Choroid plexus epithelial cell (primary cell): ENCODE results near the gene MED16.

Experiments
- DNase-seq: peaks from one replicate; pipeline ENCODE4 v3.0.0-alpha.2; 2010; ENCODE audit warnings: low read depth
- H3K4me3 ChIP-seq: 2 replicates; pipeline ENCODE4 v1.5.1; 2011; ENCODE audit warnings: low read depth, mild to moderate bottlenecking, control low read depth, low read length, moderate library complexity
- CTCF ChIP-seq: conservative IDR thresholded peaks from 2 replicates; pipeline ENCODE4 v1.5.1; 2011; ENCODE audit warnings: low read depth, mild to moderate bottlenecking, control low read depth, inconsistent platforms, low read length, moderate library complexity

MED16 gene

GRCh38 chr19:904545-904944, 11.6 kb upstream of the MED16 start:
- no peak overlapping the region for H3K4me3 ChIP-seq
- no peak for DNase-seq
- TF ChIP-seq CTCF: no peak

DNA sequence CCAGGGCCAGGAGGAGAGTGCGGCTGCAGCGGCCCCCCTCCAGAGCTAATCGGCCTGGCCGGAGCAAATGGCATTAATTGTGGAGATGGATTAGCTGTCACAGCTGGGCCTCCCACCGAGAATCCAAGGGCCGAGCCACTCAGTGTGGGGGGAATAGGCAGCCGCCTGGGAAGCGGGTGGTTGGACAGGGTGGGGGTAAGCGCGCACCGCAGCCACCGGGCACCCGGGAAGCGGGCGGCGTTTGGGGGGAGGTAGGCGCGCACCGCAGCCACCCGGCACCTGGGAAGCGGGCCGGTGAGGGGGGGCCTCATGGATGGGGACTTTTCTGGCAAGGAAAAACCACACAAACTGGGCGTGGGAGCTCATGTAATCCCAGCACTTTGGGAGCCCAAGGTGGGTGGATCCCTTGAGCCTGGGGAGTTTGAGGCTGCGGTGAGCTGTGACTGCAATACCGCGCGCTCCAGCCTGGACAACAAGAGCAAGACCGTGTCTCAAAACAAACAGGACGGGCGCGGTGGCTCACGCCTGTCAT, 10.3 kb upstream of the MED16 start:
- DNase-seq: no peak
- no peak for TF ChIP-seq CTCF
- no peak overlapping the region for H3K4me3 ChIP-seq

GRCh38 chr19:902446-903226, 9.6 kb upstream of the MED16 start:
- TF ChIP-seq CTCF: no peak
- H3K4me3 ChIP-seq: no peak overlapping the region
- DNase-seq: no peak

DNA sequence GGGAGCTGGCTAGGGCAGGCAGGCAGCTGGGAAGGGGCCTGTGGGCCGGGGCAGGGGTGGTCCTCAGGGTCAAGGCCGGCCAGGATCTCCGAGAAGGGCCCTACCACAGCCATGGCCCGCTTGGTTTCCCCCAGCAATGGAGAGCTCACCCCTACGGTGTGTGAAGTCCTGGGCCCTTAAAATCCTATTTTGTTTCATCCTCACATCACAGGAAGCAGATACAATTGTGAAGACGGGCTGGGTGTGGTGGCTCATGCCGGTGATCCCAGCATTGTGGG, 9.0 kb upstream of the MED16 start:
- no peak overlapping the region for H3K4me3 ChIP-seq
- TF ChIP-seq CTCF: no peak

DNA sequence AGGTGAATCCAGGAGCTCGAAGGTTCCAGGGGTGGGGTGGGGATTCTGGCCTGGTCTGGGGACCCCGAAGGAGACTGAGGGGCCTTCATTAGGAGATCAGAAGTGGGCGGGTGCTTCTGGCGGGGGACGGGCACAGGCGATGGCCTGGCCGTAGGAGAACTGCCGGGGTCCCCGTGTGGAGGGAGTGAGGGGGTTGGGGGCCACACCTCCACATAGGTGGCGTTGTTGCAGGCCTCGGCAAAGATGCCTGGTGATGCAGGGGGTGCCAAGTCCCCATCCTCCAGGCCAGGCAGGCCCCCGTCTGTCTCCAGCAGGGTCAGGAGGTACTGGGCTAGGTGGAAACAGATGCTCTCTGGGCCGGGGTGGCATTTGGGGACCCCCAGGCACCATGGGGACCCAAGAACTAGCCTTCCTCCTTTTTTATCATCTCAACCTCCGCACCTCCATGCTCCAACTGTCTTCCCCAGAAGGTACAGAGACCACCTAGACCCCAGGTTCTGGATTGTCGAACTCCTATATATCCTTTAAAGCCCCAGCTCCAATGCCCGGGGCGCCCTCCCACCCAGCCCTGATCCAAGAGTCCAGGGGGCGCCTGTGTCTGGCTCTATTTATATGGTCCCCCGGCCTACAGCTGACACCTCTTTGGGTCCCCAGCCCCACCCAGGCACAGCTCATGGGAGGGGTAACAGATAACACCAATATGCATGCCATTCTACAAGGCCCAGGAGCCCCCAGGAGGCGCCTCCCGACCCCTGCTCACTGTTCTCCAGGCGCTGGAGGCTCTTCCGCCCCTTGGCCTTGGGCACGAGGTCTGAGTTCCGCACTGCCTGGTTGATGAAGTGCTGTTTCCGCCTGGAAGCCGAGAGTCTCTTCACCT, 8.5 kb upstream of the MED16 start:
- TF ChIP-seq CTCF: no peak
- no peak for DNase-seq
- H3K4me3 ChIP-seq: no peak overlapping the region

More for the DNA sequence above, 9.0 kb upstream of the MED16 start:
- DNase-seq: no peak

GRCh38 chr19:900302-901111, 7.5 kb upstream of the MED16 start:
- H3K4me3 ChIP-seq: no peak overlapping the region
- no peak for DNase-seq
- TF ChIP-seq CTCF: no peak
